GM10266 (cell line): ENCODE results near the gene ATP8B4.

ENCODE experiments used
- DNase-seq: peaks from one replicate; pipeline ENCODE4 v3.0.0; 2012; ENCODE audit errors: extremely low spot score
- TF ChIP-seq, protein P1 (sequence below): IDR thresholded peaks from 2 replicates; pipeline ENCODE4 v1.5.1; 2012; ENCODE audit warnings: mild to moderate bottlenecking, low read depth; ENCODE audit not compliant: control insufficient read depth, insufficient read depth; ENCODE audit errors: missing control alignments

Gene ATP8B4

DNA sequence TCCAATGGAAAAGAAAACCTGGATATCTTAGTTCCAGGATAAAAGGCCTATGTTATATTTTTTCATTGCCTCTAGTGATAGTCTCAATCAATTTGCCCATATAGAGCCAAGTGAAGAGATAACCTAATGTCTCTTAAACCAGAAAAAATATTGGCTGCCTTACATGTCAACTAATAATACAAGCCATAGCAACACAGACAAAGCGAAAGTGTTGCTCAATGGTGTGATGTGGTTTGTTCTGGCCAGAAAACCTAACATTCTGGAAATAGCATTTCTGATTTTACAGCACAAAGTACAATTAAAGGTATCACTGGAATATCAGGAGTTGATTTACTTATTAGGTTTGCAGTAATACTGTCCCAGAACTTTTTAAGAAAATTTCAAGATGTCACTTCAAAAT, 101.5 kb downstream of the ATP8B4 start:
- TF ChIP-seq, protein P1, sequence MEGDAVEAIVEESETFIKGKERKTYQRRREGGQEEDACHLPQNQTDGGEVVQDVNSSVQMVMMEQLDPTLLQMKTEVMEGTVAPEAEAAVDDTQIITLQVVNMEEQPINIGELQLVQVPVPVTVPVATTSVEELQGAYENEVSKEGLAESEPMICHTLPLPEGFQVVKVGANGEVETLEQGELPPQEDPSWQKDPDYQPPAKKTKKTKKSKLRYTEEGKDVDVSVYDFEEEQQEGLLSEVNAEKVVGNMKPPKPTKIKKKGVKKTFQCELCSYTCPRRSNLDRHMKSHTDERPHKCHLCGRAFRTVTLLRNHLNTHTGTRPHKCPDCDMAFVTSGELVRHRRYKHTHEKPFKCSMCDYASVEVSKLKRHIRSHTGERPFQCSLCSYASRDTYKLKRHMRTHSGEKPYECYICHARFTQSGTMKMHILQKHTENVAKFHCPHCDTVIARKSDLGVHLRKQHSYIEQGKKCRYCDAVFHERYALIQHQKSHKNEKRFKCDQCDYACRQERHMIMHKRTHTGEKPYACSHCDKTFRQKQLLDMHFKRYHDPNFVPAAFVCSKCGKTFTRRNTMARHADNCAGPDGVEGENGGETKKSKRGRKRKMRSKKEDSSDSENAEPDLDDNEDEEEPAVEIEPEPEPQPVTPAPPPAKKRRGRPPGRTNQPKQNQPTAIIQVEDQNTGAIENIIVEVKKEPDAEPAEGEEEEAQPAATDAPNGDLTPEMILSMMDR = no peak
- DNase-seq = no peak

DNA sequence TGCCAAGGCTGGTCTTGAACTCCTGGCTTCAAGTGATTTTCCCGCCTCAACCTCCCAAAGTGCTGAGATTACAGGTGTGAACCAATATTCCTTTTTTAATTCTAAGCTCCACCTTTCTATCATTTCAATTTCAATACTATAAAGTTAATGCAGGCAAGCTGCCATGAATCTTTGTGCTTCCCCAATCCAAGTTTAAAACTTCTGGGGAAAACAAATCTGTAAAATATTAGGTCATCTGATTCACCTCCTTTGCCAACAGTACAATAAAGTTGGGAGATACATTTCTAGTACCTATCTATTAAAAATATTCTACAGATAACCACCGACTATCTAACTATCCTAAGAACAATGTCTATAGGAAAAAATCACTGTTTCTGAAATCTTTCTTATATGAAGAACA, 102.1 kb downstream of the ATP8B4 start:
- TF ChIP-seq, protein P1 = no peak

DNA sequence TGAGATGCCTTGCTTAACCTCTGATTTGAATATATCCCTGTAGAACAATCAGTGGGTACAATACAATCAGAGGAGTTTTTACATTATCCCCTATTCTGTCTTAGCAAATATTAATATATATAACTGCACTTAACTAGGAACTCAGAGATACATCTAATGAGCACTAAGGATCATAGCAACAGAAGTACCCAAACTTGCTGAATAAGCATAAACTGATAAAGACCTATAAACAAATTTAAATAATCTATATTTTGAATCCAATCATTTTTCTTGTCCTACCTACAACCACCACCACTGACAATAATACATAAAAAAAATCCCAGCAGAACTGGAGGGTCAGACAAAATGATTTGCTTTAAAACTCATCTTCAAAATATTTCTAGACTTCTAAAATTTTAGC, 106.2 kb downstream of the ATP8B4 start:
- DNase-seq = no peak

More for the DNA sequence above, 102.1 kb downstream of the ATP8B4 start:
- no peak for DNase-seq

DNA sequence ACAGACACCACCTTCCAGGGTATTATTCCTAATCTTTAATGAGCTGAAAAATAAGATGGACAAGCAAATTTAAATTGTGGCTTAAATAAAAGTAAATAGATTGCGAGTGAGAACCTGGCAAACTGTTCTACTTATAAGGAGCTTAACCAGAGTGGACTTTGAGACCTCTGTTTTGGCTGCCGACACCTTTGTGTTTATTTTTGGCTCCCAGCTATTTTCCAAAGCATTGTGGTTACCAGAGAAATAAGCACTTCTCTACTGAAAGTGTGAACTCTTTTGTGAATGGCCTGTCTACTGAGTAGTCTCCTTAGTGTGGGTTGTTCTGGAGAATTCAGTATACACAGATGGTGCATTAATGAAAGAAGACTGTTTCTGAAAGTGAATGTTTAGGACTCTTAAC, 109.4 kb downstream of the ATP8B4 start:
- TF ChIP-seq, protein P1 = no peak
- no peak for DNase-seq

More for the DNA sequence above, 106.2 kb downstream of the ATP8B4 start:
- TF ChIP-seq, protein P1 = no peak

DNA sequence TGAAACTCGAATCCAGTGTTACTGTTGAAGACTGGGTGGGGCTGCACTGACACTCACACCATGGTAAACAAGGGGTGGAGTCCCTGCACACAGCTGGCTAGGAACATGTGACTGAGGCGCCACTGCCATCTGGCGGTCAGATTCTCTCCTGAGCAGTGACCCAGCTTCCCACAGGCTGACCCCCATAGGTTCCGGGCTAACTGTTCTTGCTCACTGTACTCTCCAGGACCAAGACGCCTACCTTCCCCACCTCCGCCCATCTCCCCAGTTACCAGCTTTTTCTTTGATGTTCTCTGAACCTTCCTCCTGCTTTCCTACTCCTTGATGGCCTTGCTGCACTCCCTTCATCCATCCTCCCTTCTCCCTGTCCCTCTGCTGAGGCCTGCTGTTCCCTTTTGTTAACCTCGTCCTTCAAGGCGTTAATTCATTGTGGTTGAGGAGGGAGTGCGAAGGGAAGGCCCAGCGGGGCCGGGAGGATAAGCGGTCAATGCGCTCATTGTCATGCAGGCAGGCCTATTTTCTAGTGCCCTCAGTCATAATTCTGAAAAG, 115.2 kb downstream of the ATP8B4 start:
- TF ChIP-seq, protein P1 = peak; percentile 83

DNA sequence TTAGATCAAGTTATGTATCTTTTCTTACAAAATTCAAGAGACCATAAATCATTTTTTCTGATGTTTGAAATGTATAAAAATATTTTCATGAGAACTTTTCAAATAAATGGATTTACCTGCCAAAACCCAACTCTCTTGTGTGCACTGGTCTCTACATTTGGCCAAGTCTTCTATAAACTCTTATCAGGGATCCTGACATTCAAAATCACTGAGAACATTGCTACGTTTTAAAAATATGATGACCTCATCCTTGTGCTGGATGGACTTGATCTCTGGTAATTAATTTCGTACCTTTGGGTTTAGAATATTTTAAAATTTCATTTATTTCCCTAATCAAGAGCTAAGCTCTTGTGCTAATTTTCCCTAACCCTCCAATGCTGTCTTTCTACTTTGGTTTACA, 127.4 kb downstream of the ATP8B4 start:
- TF ChIP-seq, protein P1 = no peak
- no peak for DNase-seq

More for the DNA sequence above, 115.2 kb downstream of the ATP8B4 start:
- DNase-seq = peak; percentile 67

DNA sequence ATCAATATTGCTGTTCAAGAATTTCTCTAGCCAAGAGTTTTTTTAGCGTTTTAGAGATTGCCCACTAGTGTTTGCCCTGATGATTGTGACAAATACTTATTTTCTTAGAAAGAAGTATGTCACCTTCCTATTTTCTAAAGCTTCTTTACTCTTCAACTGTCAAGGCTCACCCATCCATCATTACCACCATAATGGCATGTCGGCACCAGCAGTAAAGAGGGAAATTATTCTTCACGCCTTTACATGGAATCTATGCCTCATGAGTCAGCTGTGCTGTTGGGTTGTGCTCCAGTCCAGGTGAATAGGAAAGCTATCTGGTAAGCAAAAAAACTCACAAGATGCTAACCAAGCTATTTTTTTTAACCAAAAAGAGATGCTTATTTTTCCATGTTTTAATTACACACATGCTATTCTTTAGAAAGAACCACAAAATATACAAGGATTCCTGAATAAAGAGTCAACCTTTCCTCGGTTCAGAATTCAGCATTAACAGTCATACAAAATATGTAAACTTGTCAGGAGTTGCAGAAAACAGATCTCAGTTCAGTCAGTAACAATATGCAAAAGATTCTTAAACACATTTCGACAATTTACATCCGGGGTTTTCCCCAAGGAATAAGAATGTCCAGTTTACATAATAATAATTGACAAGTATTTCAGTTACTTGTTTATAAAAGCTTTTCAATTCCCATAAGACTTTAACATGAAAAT, 128.0 kb downstream of the ATP8B4 start:
- DNase-seq = no peak
- TF ChIP-seq, protein P1 = no peak
